GM12801 (cell line): ENCODE results near the gene HS3ST5.

Experiments
- TF ChIP-seq, protein P1 (sequence below): IDR thresholded peaks from one replicate; pipeline ENCODE4 v1.5.1; 2011; ENCODE audit warnings: control low read depth; ENCODE audit not compliant: insufficient read length; ENCODE audit errors: extremely low read depth

The HS3ST5 gene

DNA sequence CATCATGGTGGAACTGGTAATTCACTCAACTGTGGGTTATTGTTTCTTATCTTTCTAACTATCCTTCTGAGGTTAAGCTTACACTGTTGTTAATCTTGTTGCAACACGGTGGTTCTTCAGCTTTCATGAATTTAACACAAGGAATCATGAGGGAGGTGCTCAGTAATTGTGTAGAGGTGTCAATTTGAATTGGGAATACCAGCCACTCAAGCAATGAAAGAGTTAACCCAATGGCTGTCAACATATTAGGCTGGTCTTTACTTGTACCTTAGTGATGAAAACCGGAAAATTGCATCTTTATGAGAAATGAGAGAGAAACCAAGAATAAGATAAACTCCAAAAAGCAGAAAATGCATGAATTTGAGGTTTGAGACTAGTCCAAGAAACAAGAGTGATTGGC lies 95.7 kb downstream of the HS3ST5 start:
- TF ChIP-seq, protein P1, sequence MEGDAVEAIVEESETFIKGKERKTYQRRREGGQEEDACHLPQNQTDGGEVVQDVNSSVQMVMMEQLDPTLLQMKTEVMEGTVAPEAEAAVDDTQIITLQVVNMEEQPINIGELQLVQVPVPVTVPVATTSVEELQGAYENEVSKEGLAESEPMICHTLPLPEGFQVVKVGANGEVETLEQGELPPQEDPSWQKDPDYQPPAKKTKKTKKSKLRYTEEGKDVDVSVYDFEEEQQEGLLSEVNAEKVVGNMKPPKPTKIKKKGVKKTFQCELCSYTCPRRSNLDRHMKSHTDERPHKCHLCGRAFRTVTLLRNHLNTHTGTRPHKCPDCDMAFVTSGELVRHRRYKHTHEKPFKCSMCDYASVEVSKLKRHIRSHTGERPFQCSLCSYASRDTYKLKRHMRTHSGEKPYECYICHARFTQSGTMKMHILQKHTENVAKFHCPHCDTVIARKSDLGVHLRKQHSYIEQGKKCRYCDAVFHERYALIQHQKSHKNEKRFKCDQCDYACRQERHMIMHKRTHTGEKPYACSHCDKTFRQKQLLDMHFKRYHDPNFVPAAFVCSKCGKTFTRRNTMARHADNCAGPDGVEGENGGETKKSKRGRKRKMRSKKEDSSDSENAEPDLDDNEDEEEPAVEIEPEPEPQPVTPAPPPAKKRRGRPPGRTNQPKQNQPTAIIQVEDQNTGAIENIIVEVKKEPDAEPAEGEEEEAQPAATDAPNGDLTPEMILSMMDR = no peak

DNA sequence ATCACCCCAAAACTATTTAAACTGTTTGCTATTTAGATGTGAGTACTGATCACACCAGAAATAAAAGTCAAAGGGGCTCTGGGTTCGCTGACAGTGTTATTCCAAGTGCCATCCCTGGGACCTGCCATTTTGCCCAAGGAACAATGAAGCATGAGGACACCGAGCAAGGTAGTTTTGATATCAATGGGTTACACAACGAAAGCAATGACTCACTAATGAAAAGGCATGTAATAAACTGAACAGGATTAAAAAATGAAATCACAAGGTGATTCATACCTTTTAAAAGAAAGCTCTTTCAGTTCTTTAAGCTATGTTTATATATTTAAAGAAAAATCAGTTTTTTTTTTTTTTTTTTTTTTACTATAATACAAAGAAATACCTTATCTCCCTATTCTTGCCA lies 102.0 kb downstream of the HS3ST5 start:
- TF ChIP-seq, protein P1 = no peak

DNA sequence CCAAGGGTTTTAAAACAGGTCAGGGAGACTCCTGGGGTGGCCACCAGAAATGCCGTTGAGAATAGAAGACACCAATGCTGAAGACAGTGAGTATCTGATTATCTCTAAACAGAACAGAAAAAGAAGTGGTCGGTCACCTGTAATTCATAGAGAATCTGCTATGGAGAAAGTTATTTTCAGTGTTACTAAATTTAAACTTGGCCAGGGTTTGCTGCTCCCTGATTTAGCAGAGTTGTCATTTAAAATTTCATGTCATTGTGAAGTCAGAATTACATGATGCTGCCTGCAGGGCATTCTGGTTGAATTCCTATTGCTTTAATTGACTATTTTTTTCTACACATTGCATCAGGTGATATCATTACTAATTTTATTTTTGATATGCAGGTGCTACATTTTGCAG lies 114.1 kb downstream of the HS3ST5 start:
- TF ChIP-seq, protein P1 = no peak

DNA sequence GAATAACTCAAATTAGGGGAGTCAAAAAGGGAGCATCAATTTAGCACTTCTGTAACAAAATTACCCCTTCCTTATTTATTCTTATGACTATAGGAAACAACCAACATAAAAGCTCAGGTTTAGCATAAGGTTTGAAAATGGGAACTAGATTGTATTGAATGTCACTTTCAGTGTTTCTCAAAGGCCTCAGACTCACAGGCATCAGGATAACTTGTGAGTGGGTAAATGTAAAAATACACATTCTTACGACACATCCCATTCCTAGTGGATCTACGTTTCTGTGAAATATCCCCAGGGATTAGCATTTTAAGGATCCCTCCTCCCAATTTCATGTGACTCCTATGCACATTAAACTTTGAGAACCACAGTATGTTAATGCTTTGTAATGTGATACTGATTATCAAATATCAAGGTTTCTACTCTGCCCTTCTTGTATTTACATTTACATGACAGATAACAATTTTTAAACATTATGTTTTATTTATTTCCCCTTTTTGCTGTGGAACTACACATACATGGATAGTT lies 114.8 kb downstream of the HS3ST5 start:
- TF ChIP-seq, protein P1 = no peak

DNA sequence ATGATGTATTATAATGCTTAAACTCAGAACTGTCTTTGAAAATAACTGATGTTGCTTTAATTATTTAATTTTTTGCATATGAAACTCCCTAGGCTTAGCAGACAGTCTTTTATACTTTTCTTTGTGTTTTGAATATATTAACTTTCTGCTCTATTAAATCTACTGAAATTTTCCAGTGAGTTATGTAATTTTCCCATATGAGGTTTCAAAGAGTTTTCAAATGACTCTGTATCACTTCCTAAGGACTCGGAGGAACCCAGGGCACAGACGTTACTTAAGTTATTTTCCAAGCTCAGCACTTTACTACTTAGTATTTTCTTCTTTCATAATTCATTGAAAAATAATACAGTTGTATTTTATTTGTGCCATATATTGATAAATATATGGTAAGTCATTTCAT lies 122.6 kb downstream of the HS3ST5 start:
- TF ChIP-seq, protein P1 = no peak

DNA sequence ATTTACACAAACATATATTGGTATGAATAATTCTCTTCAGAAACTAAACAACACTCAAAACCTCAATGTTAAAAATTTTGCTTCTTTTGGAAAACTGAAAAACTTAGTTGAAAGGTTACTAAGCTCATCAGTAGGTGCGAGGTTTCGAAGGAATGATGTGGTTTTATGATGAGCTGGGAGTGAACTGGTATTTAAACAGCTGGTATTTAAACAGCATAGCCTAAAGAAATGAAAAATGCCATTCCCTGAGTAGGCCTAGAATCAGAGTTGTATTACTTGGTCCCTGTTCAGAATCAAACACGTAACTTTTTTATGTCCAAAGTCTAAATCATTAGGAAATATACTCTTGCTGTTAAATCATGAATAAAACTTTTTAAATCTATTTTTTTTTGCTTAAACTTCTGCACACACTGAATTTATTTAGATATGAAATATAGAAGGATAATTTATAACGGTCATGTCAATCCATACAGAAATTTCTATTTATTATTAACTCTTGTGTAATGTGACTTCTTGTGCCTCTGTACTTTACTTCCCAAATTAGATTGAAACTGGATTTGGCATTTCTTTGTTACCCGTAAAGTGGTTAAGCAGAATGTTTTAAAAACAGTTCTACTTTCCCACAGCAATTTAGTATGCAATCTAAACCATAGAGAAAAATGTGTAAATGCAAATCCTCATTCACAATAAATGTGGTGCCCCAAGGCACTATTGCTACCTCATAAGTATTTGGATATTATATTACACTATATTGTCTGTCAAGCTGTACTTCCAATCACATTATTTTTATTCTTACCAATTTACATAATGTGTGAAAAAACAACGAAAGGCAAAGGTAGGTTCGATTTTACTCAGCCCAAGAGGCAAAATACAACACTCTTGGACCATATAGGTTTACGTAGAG lies 124.1 kb downstream of the HS3ST5 start:
- TF ChIP-seq, protein P1 = no peak

DNA sequence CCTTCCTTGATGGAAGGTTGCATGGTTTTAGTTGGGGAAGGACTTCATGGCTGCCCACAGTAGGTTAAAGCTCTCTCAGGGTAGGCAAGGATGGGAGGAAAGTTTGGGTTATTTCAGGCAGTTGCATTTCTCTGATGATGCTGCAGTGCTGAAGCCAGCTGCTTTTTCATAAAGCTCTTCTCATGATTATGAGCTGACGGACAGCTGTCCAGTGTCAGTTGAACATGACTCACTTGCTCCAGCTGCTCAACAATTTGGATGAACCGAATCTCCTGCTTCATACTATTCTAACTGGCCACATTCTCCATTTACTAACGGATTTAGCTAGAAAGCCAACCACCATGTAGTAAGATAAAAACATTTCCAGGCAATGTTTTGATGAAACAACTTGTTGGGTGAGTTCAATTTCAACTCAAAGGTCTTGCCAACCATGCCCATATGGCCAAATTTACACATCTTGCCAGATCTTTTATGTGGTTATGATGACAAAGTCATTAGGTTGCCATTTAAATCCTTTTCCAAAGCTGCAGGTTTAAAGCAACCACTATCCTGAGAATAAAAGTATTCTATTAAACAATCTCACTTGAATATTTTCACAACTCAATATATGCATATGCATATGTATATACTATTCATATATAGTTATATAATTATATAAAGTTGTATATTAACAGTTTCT lies 125.9 kb downstream of the HS3ST5 start:
- TF ChIP-seq, protein P1 = no peak
